Heart right ventricle (tissue), 16 donors: ENCODE results near the gene STAMBPL1. TPM values are rescaled to one million over a fixed set of nuclear protein-coding genes. Genes with fewer than 3 reads are reported as not detected.

ENCODE experiments used
- ATAC-seq, 8 donors: fragments of 200-7000 bp; cut with Tn5 transposase; one replicate each; pipeline ENCODE4 v1.9.1; 2020; ENCODE audit warnings: mild to moderate bottlenecking in 8 of 8, moderate library complexity in 8 of 8, moderate number of reproducible peaks in 1 of 8
- DNase-seq, 2 donors: peaks; one replicate each; pipeline ENCODE4 v3.0.0-alpha.2; 2020
- H3K27ac ChIP-seq, 10 donors: fragments of 200-600 bp; sonication (generic) in 2 of 10; one replicate each; pipeline versions ENCODE4 v1.5.0 to v1.8.0; 2020 to 2022; ENCODE audit warnings: mild to moderate bottlenecking in 3 of 10
- H3K27me3 ChIP-seq, 7 donors: fragments of 200-600 bp; one replicate each; pipeline ENCODE4 v1.8.0; 2021 to 2022; ENCODE audit warnings: mild to moderate bottlenecking in 2 of 7
- H3K36me3 ChIP-seq, 9 donors: fragments of 200-600 bp; sonication (generic) in 1 of 9; one replicate each; pipeline versions ENCODE4 v1.5.0 to v1.8.0; 2020 to 2022; ENCODE audit warnings: mild to moderate bottlenecking in 2 of 9
- H3K4me1 ChIP-seq, 9 donors: fragments of 200-600 bp; sonication (generic) in 1 of 9; one replicate each; pipeline versions ENCODE4 v1.5.0 to v1.8.0; 2020 to 2022; ENCODE audit warnings: mild to moderate bottlenecking in 4 of 9
- H3K4me3 ChIP-seq, 10 donors: fragments of 200-600 bp; sonication (generic) in 2 of 10; one replicate each; pipeline versions ENCODE4 v1.5.0 to v1.8.0; 2020 to 2022; ENCODE audit warnings: mild to moderate bottlenecking in 7 of 10, moderate library complexity in 2 of 10
- H3K9me3 ChIP-seq, 11 donors: fragments of 200-600 bp in 10 of 11; sonication (generic) in 2 of 11; one replicate each; pipeline versions ENCODE4 v1.5.0 to v1.8.0; 2013 to 2022; ENCODE audit warnings: mild to moderate bottlenecking in 2 of 11, control low read depth in 1 of 11, moderate library complexity in 1 of 11
- WGBS, 2 donors: extraction: QIAGEN DNeasy Blood & Tissue Kit; methylation state at CpG; one replicate each; pipeline ENCODE4 v1.1.7; 2013; ENCODE audit warnings: inconsistent platforms in 1 of 2; 5-methylcytosine and 5-hydroxymethylcytosine counted together
- intact Hi-C, 10 donors: fragments of 100-400 bp; cut with DNase I; formaldehyde crosslinking; loops; one replicate each; pipeline versions ENCODE4 v1.11.1 to v1.14.2; 2022
- polyA plus RNA-seq, 2 donors: library from polyadenylated mRNA; stranded (reverse); fragments of 200-250 nt; gene quantifications; one replicate each; pipeline ENCODE4 v1.2.3, GENCODE V29; 2013
- total RNA-seq, 10 donors: library from RNA; stranded (reverse); fragmentation: NEBNext Ultra II Directional in 3 of 10; extraction: Animal tissue kit (Norgen Biotek cat#: 25700) in 3 of 10; gene quantifications; one replicate each; pipeline versions ENCODE4 v1.2.1 to v1.2.4, GENCODE V29; 2021 to 2023
- TF ChIP-seq, protein P1 (sequence below), 9 donors: fragments of 200-600 bp; sonication (generic) in 2 of 9; IDR thresholded peaks; one replicate each; pipeline versions ENCODE4 v1.5.0 to v1.8.0; 2021 to 2022; ENCODE audit warnings: antibody characterized with exemption in 9 of 9, mild to moderate bottlenecking in 5 of 9, moderate library complexity in 1 of 9
- donor health status: Arrhythmogenic right ventricular cardiomyopathy.
- donor health status: ischemic (EF 13 %, LVEDD 7.1; RV severe dilation, severe dysfunction).
- donor health status: healthy with polysubstance abuse.
- donor health status: DM: no; HTN: yes; CAD: no.
- donor health status: DM: no; HTN: no; CAD: no.
- donor health status: ischemic (EF 25% LVEDD 6.9; RV normal size, moderate dysfunction).
- donor health status: ischemic (EF 25% LVEDD 5.7; RV mildly dilated, moderate dysfunction).
- donor health status: healthy.
- donor health status: DM: yes; HTN: yes; CAD: no.
- donor health status: Ischemic cardiomyopathy.
- donor health status: ischemic (EF 35%, LVEDD 5.7; RV mildly dilated, moderate dysfunction).
- donor health status: nonischemic (EF 11% LVEDD 7.7; RV severe dilation, severe dysfunction).
- donor health status: DM: yes; HTN: yes; CAD: no.
- donor health status: PGD.
- donor health status: ischemic (EF 29% LVEDD 5.4; RV normal size, mild dysfunction).
- donor health status: nonischemic (EF 23%, LVEDD 6.1; RV moderate dilation, normal function).

Gene STAMBPL1
- total and polyA plus RNA-seq, 12 donors = 0.94 to 3.3 (median 2.7) TPM

DNA sequence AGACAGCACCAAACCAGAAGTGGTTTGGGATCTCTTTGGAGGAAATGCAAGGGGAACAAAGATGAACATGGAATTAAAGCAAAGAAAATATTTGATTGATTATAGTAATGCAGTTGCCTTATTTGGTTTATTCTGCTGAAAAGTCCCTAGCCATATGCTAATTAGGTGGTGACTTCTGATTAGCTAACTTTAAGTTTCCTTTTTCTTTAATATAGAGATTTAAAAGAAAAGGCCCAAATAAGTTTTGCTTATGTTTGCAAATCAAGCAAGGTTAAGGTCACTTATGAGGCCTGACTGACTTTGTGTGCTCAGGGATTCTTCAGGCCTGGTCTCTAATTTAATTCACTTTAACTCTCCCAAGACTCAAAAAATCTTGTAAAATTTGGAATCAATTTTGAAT, 22.2 kb upstream of the STAMBPL1 start:
- Histone ChIP-seq H3K36me3 (no peaks in the 10 kb centered on the region), H3K27me3 (no peaks in the 10 kb centered on the region), H3K9me3 (no peaks in the 10 kb centered on the region), H3K27ac (no peak overlapping the region), H3K4me1 (peaks cover 0 to 45% (median 5%) of the 10 kb centered on the region in 9 donors), H3K4me3 (no peak overlapping the region)
- no peak for DNase-seq
- ATAC-seq = no peak
- intact Hi-C loops = no loop called here
- TF ChIP-seq, protein P1, sequence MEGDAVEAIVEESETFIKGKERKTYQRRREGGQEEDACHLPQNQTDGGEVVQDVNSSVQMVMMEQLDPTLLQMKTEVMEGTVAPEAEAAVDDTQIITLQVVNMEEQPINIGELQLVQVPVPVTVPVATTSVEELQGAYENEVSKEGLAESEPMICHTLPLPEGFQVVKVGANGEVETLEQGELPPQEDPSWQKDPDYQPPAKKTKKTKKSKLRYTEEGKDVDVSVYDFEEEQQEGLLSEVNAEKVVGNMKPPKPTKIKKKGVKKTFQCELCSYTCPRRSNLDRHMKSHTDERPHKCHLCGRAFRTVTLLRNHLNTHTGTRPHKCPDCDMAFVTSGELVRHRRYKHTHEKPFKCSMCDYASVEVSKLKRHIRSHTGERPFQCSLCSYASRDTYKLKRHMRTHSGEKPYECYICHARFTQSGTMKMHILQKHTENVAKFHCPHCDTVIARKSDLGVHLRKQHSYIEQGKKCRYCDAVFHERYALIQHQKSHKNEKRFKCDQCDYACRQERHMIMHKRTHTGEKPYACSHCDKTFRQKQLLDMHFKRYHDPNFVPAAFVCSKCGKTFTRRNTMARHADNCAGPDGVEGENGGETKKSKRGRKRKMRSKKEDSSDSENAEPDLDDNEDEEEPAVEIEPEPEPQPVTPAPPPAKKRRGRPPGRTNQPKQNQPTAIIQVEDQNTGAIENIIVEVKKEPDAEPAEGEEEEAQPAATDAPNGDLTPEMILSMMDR (IDR thresholded peaks at IDR 0.05) = no peak

GRCh38 chr10:88858491-88858890, 21.6 kb upstream of the STAMBPL1 start:
- no peak overlapping the region for H3K4me3 ChIP-seq
- no peaks in the 10 kb centered on the region for H3K27me3 ChIP-seq
- intact Hi-C loops = no loop called here
- peaks cover 0 to 39% (median 2%) of the 10 kb centered on the region in 9 donors for H3K4me1 ChIP-seq
- ATAC-seq = no peak
- H3K9me3 ChIP-seq = no peaks in the 10 kb centered on the region
- no peak for DNase-seq
- no peaks in the 10 kb centered on the region for H3K36me3 ChIP-seq
- WGBS, 2 donors = 48 to 50% methylated on average over 2 of the region's 2 CpGs
- H3K27ac ChIP-seq = no peak overlapping the region
- TF ChIP-seq, protein P1 (IDR thresholded peaks at IDR 0.05) = no peak

DNA sequence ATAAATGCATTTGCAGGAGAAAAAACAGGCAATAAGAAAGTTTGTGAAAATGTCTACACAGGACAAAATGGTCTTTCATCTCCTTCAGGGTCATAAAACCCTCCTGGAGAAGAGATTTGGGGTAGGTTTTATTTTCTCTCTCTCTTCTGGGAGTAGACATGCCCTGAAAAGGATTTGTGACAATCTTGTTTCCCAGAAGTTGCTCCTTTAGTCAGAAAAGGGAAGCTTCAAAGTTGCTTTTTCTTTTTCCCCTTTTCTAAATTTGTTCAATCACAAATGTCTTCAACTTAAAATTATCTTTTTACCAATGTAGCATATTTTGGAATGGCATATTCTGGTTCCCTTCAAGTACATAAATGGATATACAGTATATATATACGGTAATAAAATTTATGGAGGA, 19.0 kb upstream of the STAMBPL1 start:
- DNase-seq (no peak), ATAC-seq (no peak)
- peak overlapping the region in 1 of 10 donors; percentile 27 for H3K27ac ChIP-seq
- H3K9me3 ChIP-seq = no peaks in the 10 kb centered on the region
- no peaks in the 10 kb centered on the region for H3K27me3 ChIP-seq
- no peaks in the 10 kb centered on the region for H3K36me3 ChIP-seq
- intact Hi-C loops = no loop called here
- TF ChIP-seq, protein P1 (IDR thresholded peaks at IDR 0.05) = no peak
- peaks cover 0 to 25% (median 2%) of the 10 kb centered on the region in 9 donors for H3K4me1 ChIP-seq
- no peak overlapping the region for H3K4me3 ChIP-seq
- WGBS, 2 donors = 92 to 93% methylated on average over 1 of the region's 1 CpG

DNA sequence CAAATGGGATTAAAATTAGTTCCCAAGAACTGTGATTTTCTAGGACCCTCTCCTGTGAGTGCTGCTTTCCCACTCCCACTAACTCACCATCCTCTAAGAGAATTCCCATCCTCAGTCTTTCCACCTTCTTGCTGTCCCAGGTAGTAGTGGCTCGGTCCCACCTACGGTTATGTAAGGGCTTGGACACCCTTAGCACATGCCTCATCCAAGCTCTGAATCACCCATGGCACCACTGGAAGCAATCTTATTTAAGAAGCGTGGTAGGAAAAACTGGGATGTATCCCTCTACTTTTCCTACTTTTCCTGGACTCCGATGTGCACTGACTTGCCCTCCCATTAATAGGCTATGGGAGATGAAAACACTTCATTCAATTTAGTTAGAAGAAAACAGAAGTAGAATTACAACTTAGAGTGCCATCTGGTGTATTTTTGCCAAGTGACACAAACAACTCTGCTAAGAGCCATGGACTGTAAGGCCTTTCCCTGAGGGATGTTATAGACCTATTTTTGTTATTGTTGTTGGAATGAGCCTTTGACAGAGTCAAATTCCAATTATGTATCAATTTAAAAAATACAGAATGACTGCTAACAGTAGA, 14.7 kb upstream of the STAMBPL1 start:
- no peak for DNase-seq
- TF ChIP-seq, protein P1 (IDR thresholded peaks at IDR 0.05) = peak in 3 of 9 donors; percentile 24 to 43 (median 38)
- ATAC-seq = no peak
- Histone ChIP-seq H3K36me3 (no peaks in the 10 kb centered on the region), H3K4me1 (peaks cover 0 to 9% (median 0%) of the 10 kb centered on the region in 9 donors), H3K9me3 (no peaks in the 10 kb centered on the region), H3K27ac (no peak overlapping the region), H3K4me3 (no peak overlapping the region), H3K27me3 (no peaks in the 10 kb centered on the region)
- intact Hi-C loops = no loop called here
- WGBS, 2 donors = 89 to 90% methylated on average over 4 of the region's 4 CpGs
